ENCODE data around the gene CAMK4.

- no peak for TF ChIP-seq CTCF (conservative IDR thresholded peaks at IDR 0.05)
- no peak for TF ChIP-seq EZH2 (IDR thresholded peaks at IDR 0.05; ENCODE audit: low read depth)
Observed at GRCh38 chr5:111512375-111513130, 288.4 kb downstream of the CAMK4 start, which contains the start of gene STARD4.

All from PC-9 (cell line).